Neuronal stem cell (in vitro differentiated cells): ENCODE results near the gene DNAH3.
A peak's percentile ranks its signal among the peaks of the same experiment; 100 is the strongest.
"Not testable (repeated sequence)": the region's sequence is repeated elsewhere in the genome, so short reads cannot be mapped to it uniquely, and the experiment has no call there.

Experiments
- DNase-seq: peaks from one replicate; pipeline ENCODE4 v3.0.0-alpha.2; 2013; ENCODE audit warnings: low spot score
- H2AFZ ChIP-seq: one replicate; pipeline ENCODE4 v1.6.1; 2013; ENCODE audit warnings: mild to moderate bottlenecking, low read length, inconsistent platforms
- H2AK5ac ChIP-seq: 2 replicates; pipeline ENCODE4 v1.6.1; 2013; ENCODE audit warnings: low read depth, mild to moderate bottlenecking, inconsistent platforms, low read length, moderate library complexity, mixed read lengths
- H2BK120ac ChIP-seq: 2 replicates; pipeline ENCODE4 v1.6.1; 2013; ENCODE audit warnings: low read depth, mild to moderate bottlenecking, inconsistent platforms, low read length, moderate library complexity, mixed read lengths
- H2BK12ac ChIP-seq: one replicate; pipeline ENCODE4 v1.6.1; 2013; ENCODE audit warnings: low read length, inconsistent platforms
- H2BK15ac ChIP-seq: 2 replicates; pipeline ENCODE4 v1.6.1; 2013; ENCODE audit warnings: mild to moderate bottlenecking, low read length, inconsistent platforms, mixed read lengths
- H2BK5ac ChIP-seq: one replicate; pipeline ENCODE4 v1.6.1; 2013; ENCODE audit warnings: inconsistent platforms, mild to moderate bottlenecking, low read length, moderate library complexity
- H3K14ac ChIP-seq: one replicate; pipeline ENCODE4 v1.6.1; 2013; ENCODE audit warnings: low read length, inconsistent platforms
- H3K18ac ChIP-seq: 2 replicates; pipeline ENCODE4 v1.6.1; 2013; ENCODE audit warnings: low read length, inconsistent platforms
- H3K23ac ChIP-seq: 2 replicates; pipeline ENCODE4 v1.6.1; 2013; ENCODE audit warnings: low read depth, mild to moderate bottlenecking, mixed read lengths, low read length, inconsistent platforms; ENCODE audit not compliant: poor library complexity
- H3K27ac ChIP-seq: replicated peaks from 3 replicates; pipeline ENCODE4 v1.5.1; 2013; ENCODE audit warnings: low read length, inconsistent platforms
- H3K27me3 ChIP-seq, 3 experiments: 2 replicates each; pipeline ENCODE4 v1.6.1; 2013; ENCODE audit warnings: low read length in 3 of 3, mild to moderate bottlenecking in 2 of 3, inconsistent platforms in 1 of 3, low read depth in 1 of 3, mixed read lengths in 1 of 3, moderate library complexity in 1 of 3; ENCODE audit not compliant: control insufficient read depth in 3 of 3, insufficient read depth in 3 of 3
- H3K36me3 ChIP-seq, 2 donors: replicated peaks in 1 of 2; 2 replicates each; pipeline ENCODE4 v1.6.1; 2013; ENCODE audit warnings: low read length in 2 of 2; ENCODE audit not compliant: control insufficient read depth in 2 of 2, insufficient read depth in 2 of 2
- H3K4ac ChIP-seq: 2 replicates; pipeline ENCODE4 v1.6.1; 2013; ENCODE audit warnings: inconsistent platforms, mild to moderate bottlenecking, low read length, moderate library complexity
- H3K4me1 ChIP-seq, 2 donors: 1 replicate in 1 of 2; 2 replicates in 1 of 2; pipeline ENCODE4 v1.6.1; 2013; ENCODE audit warnings: low read length in 2 of 2, low read depth in 1 of 2; ENCODE audit not compliant: control insufficient read depth in 2 of 2, insufficient read depth in 1 of 2
- H3K4me2 ChIP-seq: one replicate; pipeline ENCODE4 v1.6.1; 2013; ENCODE audit warnings: mild to moderate bottlenecking, low read length, inconsistent platforms; ENCODE audit not compliant: insufficient read depth, poor library complexity, severe bottlenecking
- H3K4me3 ChIP-seq, 2 donors: 2 replicates each; pipeline ENCODE4 v1.5.1; 2013; ENCODE audit warnings: low read length in 2 of 2, mild to moderate bottlenecking in 2 of 2, inconsistent platforms in 1 of 2, moderate library complexity in 1 of 2
- H3K79me1 ChIP-seq: one replicate; pipeline ENCODE4 v1.6.1; 2013; ENCODE audit warnings: low read depth, mild to moderate bottlenecking, inconsistent platforms, low read length, moderate library complexity
- H3K9ac ChIP-seq: one replicate; pipeline ENCODE4 v1.6.1; 2013; ENCODE audit warnings: mild to moderate bottlenecking, low read depth, low read length, inconsistent platforms; ENCODE audit not compliant: poor library complexity
- H3K9me3 ChIP-seq, 2 donors: replicated peaks in 1 of 2; 2 replicates each; pipeline versions ENCODE3 to v1.6.1; 2013; ENCODE audit warnings: low read length in 2 of 2, mild to moderate bottlenecking in 2 of 2, inconsistent platforms in 1 of 2, low read depth in 1 of 2, mixed read lengths in 1 of 2, moderate library complexity in 1 of 2; ENCODE audit not compliant: control insufficient read depth in 2 of 2, insufficient read depth in 1 of 2
- H4K8ac ChIP-seq: one replicate; pipeline ENCODE4 v1.6.1; 2013; ENCODE audit warnings: low read depth, mild to moderate bottlenecking, inconsistent platforms, low read length, moderate library complexity
- H4K91ac ChIP-seq: one replicate; pipeline ENCODE4 v1.6.1; 2013; ENCODE audit warnings: low read length, low read depth, mild to moderate bottlenecking, inconsistent platforms; ENCODE audit not compliant: poor library complexity
- WGBS, 2 donors: extraction: QIAGEN DNeasy Blood & Tissue Kit; methylation state at CpG; one replicate each; pipeline ENCODE4 v1.1.7; 2013; ENCODE audit warnings: missing lambda C conversion rate in 2 of 2, mixed read lengths in 1 of 2; ENCODE audit not compliant: insufficient read length in 2 of 2, insufficient replicate concordance in 1 of 2; ENCODE audit errors: extremely low coverage in 2 of 2; 5-methylcytosine and 5-hydroxymethylcytosine counted together

DNAH3 gene

GRCh38 chr16:21116148-21116693, 34.4 kb downstream of the DNAH3 start:
- Histone ChIP-seq H3K4ac (no peak overlapping the region), H3K27ac (no peak overlapping the region), H2BK15ac (no peak overlapping the region), H4K91ac (no peak overlapping the region), H2BK12ac (no peak overlapping the region), H3K4me3 (peak overlapping the region in 1 of 2 donors; percentile 35), H3K79me1 (no peaks in the 10 kb centered on the region), H3K36me3 (no peaks in the 10 kb centered on the region), H2BK120ac (no peak overlapping the region), H3K23ac (no peak overlapping the region), H4K8ac (no peak overlapping the region), H3K18ac (no peak overlapping the region), H2AK5ac (no peak overlapping the region), H3K27me3 (no peaks in the 10 kb centered on the region), H3K4me2 (no peak overlapping the region), H3K9ac (no peak overlapping the region), H3K14ac (no peak overlapping the region), H2BK5ac (no peak overlapping the region), H3K9me3 (no peaks in the 10 kb centered on the region), H3K4me1 (no peaks in the 10 kb centered on the region), H2AFZ (peak overlapping the region; percentile 69)
- WGBS, 2 donors = no CpG with 5 or more reads among the region's 13 CpGs
- no peak for DNase-seq

DNA sequence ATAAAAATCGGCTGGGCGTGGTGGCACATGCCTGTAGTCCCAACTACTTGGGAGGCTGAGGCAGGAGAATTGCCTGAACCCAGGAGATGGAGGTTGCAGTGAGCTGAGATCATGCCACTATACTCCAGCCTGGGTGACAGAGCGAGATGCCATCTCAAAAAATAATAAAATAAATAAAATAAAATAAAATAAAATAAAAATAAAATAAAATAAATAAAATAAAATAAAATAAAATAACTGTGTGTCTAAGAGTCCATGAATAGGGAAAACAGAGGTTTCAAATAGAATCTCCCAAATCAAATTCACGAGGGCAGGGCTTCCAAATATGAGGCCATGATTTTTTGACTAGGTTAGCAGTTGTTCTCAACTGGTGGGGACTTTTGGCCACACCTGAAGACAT, 35.1 kb downstream of the DNAH3 start:
- H3K4me2 ChIP-seq, H4K8ac ChIP-seq, H3K9me3 ChIP-seq, H4K91ac ChIP-seq, H3K27me3 ChIP-seq, H2BK12ac ChIP-seq, H2AK5ac ChIP-seq, H3K4me3 ChIP-seq, H2BK120ac ChIP-seq, H3K9ac ChIP-seq, H3K4me1 ChIP-seq, H3K79me1 ChIP-seq, H3K18ac ChIP-seq, H3K14ac ChIP-seq, H3K23ac ChIP-seq, H3K4ac ChIP-seq, H2BK15ac ChIP-seq, H3K36me3 ChIP-seq, H3K27ac ChIP-seq, DNase-seq, H2BK5ac ChIP-seq: not testable (repeated sequence)
- no CpG with 5 or more reads among the region's 4 CpGs for WGBS, 2 donors
- H2AFZ ChIP-seq = peak overlapping the region; percentile 69

GRCh38 chr16:21103941-21104860, 46.4 kb downstream of the DNAH3 start:
- Histone ChIP-seq H3K9me3 (no peaks in the 10 kb centered on the region), H3K79me1 (no peaks in the 10 kb centered on the region), H2BK120ac (no peak overlapping the region), H2AFZ (no peak overlapping the region), H3K27me3 (peaks cover 0 to 9% (median 0%) of the 10 kb centered on the region in 3 experiments), H2BK15ac (no peak overlapping the region), H3K36me3 (no peaks in the 10 kb centered on the region), H3K23ac (no peak overlapping the region), H3K18ac (no peak overlapping the region), H3K9ac (no peak overlapping the region), H2BK12ac (no peak overlapping the region), H4K8ac (no peak overlapping the region), H3K4me2 (no peak overlapping the region), H3K4me1 (peaks cover 9 to 15% of the 10 kb centered on the region in 2 donors), H2BK5ac (no peak overlapping the region), H3K14ac (no peak overlapping the region), H3K4me3 (no peak overlapping the region), H3K27ac (no peak overlapping the region), H2AK5ac (no peak overlapping the region), H3K4ac (no peak overlapping the region), H4K91ac (no peak overlapping the region)
- no peak for DNase-seq
- WGBS, 2 donors = no CpG with 5 or more reads among the region's 9 CpGs

DNA sequence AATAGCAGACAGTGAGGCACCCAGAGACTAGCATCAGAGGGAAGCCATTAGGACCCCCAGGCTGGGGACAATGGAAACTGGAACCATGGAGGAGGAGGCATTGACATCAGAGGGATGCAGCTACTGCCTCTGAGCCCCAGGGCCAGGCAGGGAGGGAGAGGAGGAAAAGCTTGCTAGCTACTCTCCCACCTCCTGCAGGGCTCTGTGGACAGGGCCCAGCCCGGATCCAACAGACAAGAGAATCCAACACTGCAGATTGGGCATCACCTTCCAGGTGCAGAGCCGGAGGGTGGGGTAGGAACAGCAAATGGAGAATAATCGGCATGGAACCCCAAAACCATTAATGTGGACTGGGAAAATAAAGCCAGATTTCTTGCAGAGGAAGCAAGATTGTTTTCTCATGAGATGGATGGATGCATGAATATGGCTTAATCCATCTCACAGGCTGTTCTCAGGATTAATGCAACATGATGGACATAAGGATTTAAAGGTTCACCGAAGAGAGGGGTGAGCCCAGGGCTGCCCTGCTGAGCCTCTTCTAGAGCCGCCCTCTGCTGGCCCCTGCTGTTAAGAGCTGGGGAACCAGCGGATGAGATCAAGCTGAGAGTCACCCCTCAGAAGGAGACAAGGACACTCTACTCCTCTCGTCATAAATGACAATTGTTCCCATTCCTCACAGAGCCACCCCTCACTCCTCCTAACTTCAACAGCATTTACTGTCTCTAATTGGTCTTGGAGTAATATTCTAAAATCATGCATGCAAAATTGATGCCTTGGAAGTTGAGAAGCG, 48.8 kb downstream of the DNAH3 start:
- H2AK5ac ChIP-seq = no peak overlapping the region
- H2AFZ ChIP-seq = no peak overlapping the region
- no peak overlapping the region for H3K4me2 ChIP-seq
- H3K4me1 ChIP-seq = peaks cover 9 to 15% of the 10 kb centered on the region in 2 donors
- no peak overlapping the region for H4K91ac ChIP-seq
- DNase-seq = peak; percentile 9
- no peak overlapping the region for H3K18ac ChIP-seq
- peaks cover 0 to 9% (median 0%) of the 10 kb centered on the region in 3 experiments for H3K27me3 ChIP-seq
- no peak overlapping the region for H3K4me3 ChIP-seq
- H3K9ac ChIP-seq = no peak overlapping the region
- H3K9me3 ChIP-seq = peaks cover 0 to 3% of the 10 kb centered on the region in 2 donors
- no CpG with 5 or more reads among the region's 8 CpGs for WGBS, 2 donors
- H2BK5ac ChIP-seq = no peak overlapping the region
- H3K79me1 ChIP-seq = no peaks in the 10 kb centered on the region
- H3K14ac ChIP-seq = no peak overlapping the region
- H3K27ac ChIP-seq = no peak overlapping the region
- H3K23ac ChIP-seq = no peak overlapping the region
- no peak overlapping the region for H2BK120ac ChIP-seq
- no peak overlapping the region for H4K8ac ChIP-seq
- H3K36me3 ChIP-seq = no peaks in the 10 kb centered on the region
- H2BK15ac ChIP-seq = no peak overlapping the region
- H2BK12ac ChIP-seq = no peak overlapping the region
- H3K4ac ChIP-seq = no peak overlapping the region
